GM23248 (cell line): ENCODE results near the gene OSBP2. TPM values are rescaled to one million over a fixed set of nuclear protein-coding genes. Genes with fewer than 3 reads are reported as not detected.

ENCODE experiments used
- DNase-seq: peaks from one replicate; pipeline ENCODE4 v3.0.0-alpha.2; 2015
- H2AFZ ChIP-seq: fragments of 200-600 bp; sonication (generic); 2 replicates; pipeline ENCODE4 v1.6.1; 2016; ENCODE audit warnings: antibody characterized with exemption
- H3F3A ChIP-seq: fragments of 200-600 bp; sonication (generic); 2 replicates; pipeline ENCODE4 v1.6.1; 2016; ENCODE audit warnings: mild to moderate bottlenecking, antibody characterized with exemption, mixed run types; ENCODE audit not compliant: insufficient read depth
- H3K27ac ChIP-seq: fragments of 200-600 bp; sonication (generic); 2 replicates; pipeline ENCODE4 v1.5.1; 2016; ENCODE audit warnings: mild to moderate bottlenecking
- H3K27me3 ChIP-seq: fragments of 200-600 bp; sonication (generic); replicated peaks from 2 replicates; pipeline ENCODE4 v1.6.1; 2016; ENCODE audit warnings: mild to moderate bottlenecking; ENCODE audit not compliant: insufficient read depth
- H3K36me3 ChIP-seq: fragments of 200-600 bp; sonication (generic); 2 replicates; pipeline ENCODE4 v1.6.1; 2016; ENCODE audit warnings: low read depth, mild to moderate bottlenecking
- H3K4me1 ChIP-seq: fragments of 200-600 bp; sonication (generic); 2 replicates; pipeline ENCODE4 v1.6.1; 2016; ENCODE audit warnings: mild to moderate bottlenecking; ENCODE audit not compliant: insufficient read depth
- H3K4me2 ChIP-seq: fragments of 200-600 bp; sonication (generic); one replicate; pipeline ENCODE4 v1.6.1; 2016; ENCODE audit warnings: mild to moderate bottlenecking; ENCODE audit not compliant: unreplicated experiment
- H3K4me3 ChIP-seq: fragments of 200-600 bp; sonication (generic); 2 replicates; pipeline ENCODE4 v1.5.1; 2016; ENCODE audit warnings: mild to moderate bottlenecking
- H3K79me2 ChIP-seq: fragments of 200-600 bp; sonication (generic); 2 replicates; pipeline ENCODE4 v1.6.1; 2016; ENCODE audit warnings: mild to moderate bottlenecking; ENCODE audit not compliant: insufficient read depth
- H3K9ac ChIP-seq: fragments of 200-600 bp; sonication (generic); 2 replicates; pipeline ENCODE4 v1.6.1; 2016; ENCODE audit warnings: mild to moderate bottlenecking
- H3K9me2 ChIP-seq: fragments of 200-600 bp; sonication (generic); 2 replicates; pipeline ENCODE4 v1.6.1; 2016; ENCODE audit warnings: mixed run types, mild to moderate bottlenecking, moderate library complexity; ENCODE audit not compliant: insufficient read depth
- H3K9me3 ChIP-seq: fragments of 200-600 bp; sonication (generic); one replicate; pipeline ENCODE4 v1.6.1; 2017; ENCODE audit warnings: low read depth
- H4K20me1 ChIP-seq: fragments of 200-600 bp; sonication (generic); 2 replicates; pipeline ENCODE4 v1.6.0; 2016; ENCODE audit not compliant: insufficient read depth
- EZH2 ChIP-seq: fragments of 200-600 bp; sonication (generic); IDR thresholded peaks from 2 replicates; pipeline ENCODE4 v1.6.1; 2018; ENCODE audit warnings: antibody characterized with exemption, mild to moderate bottlenecking; ENCODE audit not compliant: insufficient read depth, poor library complexity, severe bottlenecking
- EZH2phosphoT487 ChIP-seq: fragments of 200-600 bp; sonication (generic); IDR thresholded peaks from 2 replicates; pipeline ENCODE4 v1.6.1; 2018; ENCODE audit warnings: antibody characterized with exemption, moderate library complexity, mild to moderate bottlenecking, low read depth; ENCODE audit not compliant: insufficient read depth
- WGBS, 2 experiments: methylation state at CpG; one replicate each; pipeline ENCODE4 v1.1.6; 2015 to 2017; ENCODE audit warnings: low lambda C conversion rate in 2 of 2, low coverage in 1 of 2; ENCODE audit errors: missing lambda C conversion rate in 2 of 2; 5-methylcytosine and 5-hydroxymethylcytosine counted together
- in situ Hi-C: fragments of 300-500 bp; cut with MboI; formaldehyde crosslinking; loops from 2 replicates; pipeline ENCODE4 v1.15.0; 2020
- polyA plus RNA-seq: library from polyadenylated mRNA; unstranded; fragments of >200 nt; fragmentation: Nextera tagmentation; extraction: Ambion mirVana; gene quantifications from 2 replicates; pipeline ENCODE4 v1.2.1, GENCODE V29; 2016
- total RNA-seq: library from RNA; depleted of rRNA; stranded (reverse); fragments of >200 nt; shearing (Covaris generic); gene quantifications from 2 replicates; pipeline ENCODE4 v1.2.3, GENCODE V29; 2014

Gene OSBP2
- total and polyA plus RNA-seq, 2 experiments from 2014 or later: 1.1 to 1.3 TPM

GRCh38 chr22:30816413-30816812 lies 121.7 kb downstream of the OSBP2 start:
- in situ Hi-C loops: no loop called here
- no peaks in the 10 kb centered on the region for H3K79me2 ChIP-seq
- no peak overlapping the region for H3K4me3 ChIP-seq
- no peak for TF ChIP-seq EZH2phosphoT487
- H3K9me3 ChIP-seq: no peaks in the 10 kb centered on the region
- no peaks in the 10 kb centered on the region for H3K36me3 ChIP-seq
- no peaks in the 10 kb centered on the region for H4K20me1 ChIP-seq
- no peak overlapping the region for H3K9ac ChIP-seq
- 61% methylated on average over 8 of the region's 8 CpGs for WGBS, 2 experiments
- H3K27me3 ChIP-seq: 0 out of 2 replicates have a peak, but pooled peaks cover under 1% of the 10 kb centered on the region
- no peak for DNase-seq
- no peak overlapping the region for H3K4me2 ChIP-seq
- no peak overlapping the region for H2AFZ ChIP-seq
- H3K4me1 ChIP-seq: no peaks in the 10 kb centered on the region
- H3K27ac ChIP-seq: no peak overlapping the region
- H3F3A ChIP-seq: no peaks in the 10 kb centered on the region
- H3K9me2 ChIP-seq: no peaks in the 10 kb centered on the region

- no peaks in the 10 kb centered on the region for H3K79me2 ChIP-seq
- no peak overlapping the region for H3K9ac ChIP-seq
- in situ Hi-C loops: no loop called here
- H3K9me2 ChIP-seq: no peaks in the 10 kb centered on the region
- no peaks in the 10 kb centered on the region for H3K36me3 ChIP-seq
- H2AFZ ChIP-seq: no peak overlapping the region
- H3K27me3 ChIP-seq: peaks cover 8% of the 10 kb centered on the region; the same call in 1 of the 2 replicates
- TF ChIP-seq EZH2phosphoT487 (no peak), EZH2 (no peak)
- no peak for DNase-seq
- no peak overlapping the region for H3K27ac ChIP-seq
- 82 to 85% methylated on average over 12 of the region's 12 CpGs for WGBS, 2 experiments
- H4K20me1 ChIP-seq: no peaks in the 10 kb centered on the region
- no peaks in the 10 kb centered on the region for H3K9me3 ChIP-seq
- H3K4me1 ChIP-seq: no peaks in the 10 kb centered on the region
- H3K4me2 ChIP-seq: no peak overlapping the region
- no peak overlapping the region for H3K4me3 ChIP-seq
- H3F3A ChIP-seq: no peaks in the 10 kb centered on the region
Measured at GRCh38 chr22:30821381-30821780, 126.7 kb downstream of the OSBP2 start.

DNA sequence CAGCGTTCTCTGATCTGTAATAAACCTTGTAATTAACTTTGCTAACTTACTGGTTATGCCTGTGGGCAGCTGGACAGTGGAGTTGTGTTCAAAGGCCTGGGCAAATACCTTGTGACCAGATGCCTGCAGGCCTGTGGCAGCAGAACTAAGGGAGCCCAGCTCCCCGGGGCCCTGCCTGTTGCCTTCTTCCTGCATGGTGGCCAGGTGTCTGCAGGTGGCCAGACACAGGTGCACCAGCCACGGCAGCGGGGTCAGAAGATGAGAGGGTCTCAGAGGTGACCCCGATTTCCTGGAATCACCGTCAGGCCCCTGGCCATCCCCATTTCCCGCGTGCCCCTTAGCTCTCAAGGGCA lies 127.2 kb downstream of the OSBP2 start:
- 13 to 24% methylated on average over 8 of the region's 8 CpGs for WGBS, 2 experiments
- Histone ChIP-seq H3K27ac (no peak overlapping the region), H3K79me2 (no peaks in the 10 kb centered on the region), H3K9me3 (no peaks in the 10 kb centered on the region), H3K4me3 (peak overlapping the region; percentile 62), H3K36me3 (no peaks in the 10 kb centered on the region), H3F3A (no peaks in the 10 kb centered on the region), H4K20me1 (no peaks in the 10 kb centered on the region), H3K4me2 (peak overlapping the region; percentile 79), H3K4me1 (no peaks in the 10 kb centered on the region), H3K9ac (no peak overlapping the region; the same call in 1 of the 2 replicates), H2AFZ (peak overlapping the region; percentile 61; the same call in 1 of the 2 replicates), H3K27me3 (peaks cover 8% of the 10 kb centered on the region; the same call in 1 of the 2 replicates), H3K9me2 (no peaks in the 10 kb centered on the region)
- TF ChIP-seq EZH2: no peak
- TF ChIP-seq EZH2phosphoT487: no peak
- in situ Hi-C loops: no loop called here
- no peak for DNase-seq

GRCh38 chr22:30822216-30823014 lies 127.7 kb downstream of the OSBP2 start:
- in situ Hi-C loops: no loop called here
- peak; percentile 54 for DNase-seq

More at GRCh38 chr22:30822216-30823014, 127.7 kb downstream of the OSBP2 start:
- TF ChIP-seq EZH2: peak; percentile 52
- TF ChIP-seq EZH2phosphoT487: 0 out of 2 replicates have a peak, but pooled peaks have one; percentile 27
- Histone ChIP-seq H3K36me3 (no peaks in the 10 kb centered on the region), H3K4me1 (no peaks in the 10 kb centered on the region), H3K9ac (peak overlapping the region; percentile 37; the same call in 1 of the 2 replicates), H3K4me2 (peak overlapping the region; percentile 79), H3K9me2 (no peaks in the 10 kb centered on the region), H3K9me3 (no peaks in the 10 kb centered on the region), H3K79me2 (no peaks in the 10 kb centered on the region), H3K4me3 (peak overlapping the region; percentile 62), H4K20me1 (no peaks in the 10 kb centered on the region), H3F3A (no peaks in the 10 kb centered on the region), H2AFZ (peak overlapping the region; percentile 61), H3K27me3 (peaks cover 8% of the 10 kb centered on the region; the same call in 1 of the 2 replicates), H3K27ac (no peak overlapping the region)
- 8 to 9% methylated on average over 58 to 82 of the region's 87 CpGs for WGBS, 2 experiments
